ENCODE data around the gene APOL1.
"Not testable (repeated sequence)": the region's sequence is repeated elsewhere in the genome, so short reads cannot be mapped to it uniquely, and the experiment has no call there.

The APOL1 gene

GRCh38 chr22:36226189-36226588 is 26.7 kb upstream of the APOL1 start:
- DNase-seq (ENCODE audit: low read depth) = no peak

- no peak for DNase-seq (ENCODE audit: low read depth)
Measured at GRCh38 chr22:36227396-36227795, 25.5 kb upstream of the APOL1 start.

DNA sequence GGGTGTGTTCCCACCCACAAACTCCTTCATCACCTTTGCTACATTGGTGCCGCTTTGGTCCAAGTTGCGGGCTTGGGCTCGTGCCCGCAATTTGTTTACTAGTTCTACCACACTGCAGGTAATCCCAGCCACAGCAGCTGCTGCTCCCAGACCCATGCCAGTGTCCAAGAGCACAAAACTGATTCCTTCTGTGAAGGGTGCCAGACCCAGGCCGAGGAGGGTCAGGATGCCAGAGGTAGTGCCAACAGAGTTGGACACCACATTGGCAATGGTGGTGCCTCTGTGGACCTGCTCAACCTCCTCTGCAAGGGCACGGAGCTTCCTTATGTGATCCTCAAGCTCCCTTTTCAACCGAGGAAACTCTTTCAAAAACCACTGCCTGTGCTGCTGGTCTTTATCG is 25.1 kb upstream of the APOL1 start:
- DNase-seq (ENCODE audit: low read depth) = no peak

DNA sequence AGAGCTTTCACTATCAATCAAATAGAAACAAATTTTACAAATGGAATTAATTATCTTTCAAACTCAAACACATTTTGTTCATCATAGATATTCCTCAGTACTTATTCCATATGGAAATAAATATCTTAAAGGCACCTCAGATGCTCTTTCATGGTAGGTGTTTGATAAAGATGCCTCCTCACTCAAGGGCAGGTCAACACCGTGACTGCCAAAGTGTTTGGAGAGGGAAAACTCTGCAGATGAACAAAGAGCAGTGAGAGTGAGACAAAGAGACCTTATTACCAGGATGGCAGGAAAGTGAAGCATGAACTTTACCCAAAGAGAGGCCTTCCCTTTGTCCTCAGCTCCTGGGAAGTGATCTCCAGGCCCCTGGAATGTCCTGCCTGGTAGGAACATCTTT is 24.6 kb upstream of the APOL1 start:
- DNase-seq (ENCODE audit: low read depth) = not testable (repeated sequence)

- DNase-seq (ENCODE audit: low read depth) = no peak
Measured at GRCh38 chr22:36228944-36229343, 24.0 kb upstream of the APOL1 start.

GRCh38 chr22:36229649-36230048 is 23.3 kb upstream of the APOL1 start:
- DNase-seq (ENCODE audit: low read depth) = not testable (repeated sequence)

- not testable (repeated sequence) for DNase-seq (ENCODE audit: low read depth)
Measured at GRCh38 chr22:36231051-36231450, 21.9 kb upstream of the APOL1 start.

DNA sequence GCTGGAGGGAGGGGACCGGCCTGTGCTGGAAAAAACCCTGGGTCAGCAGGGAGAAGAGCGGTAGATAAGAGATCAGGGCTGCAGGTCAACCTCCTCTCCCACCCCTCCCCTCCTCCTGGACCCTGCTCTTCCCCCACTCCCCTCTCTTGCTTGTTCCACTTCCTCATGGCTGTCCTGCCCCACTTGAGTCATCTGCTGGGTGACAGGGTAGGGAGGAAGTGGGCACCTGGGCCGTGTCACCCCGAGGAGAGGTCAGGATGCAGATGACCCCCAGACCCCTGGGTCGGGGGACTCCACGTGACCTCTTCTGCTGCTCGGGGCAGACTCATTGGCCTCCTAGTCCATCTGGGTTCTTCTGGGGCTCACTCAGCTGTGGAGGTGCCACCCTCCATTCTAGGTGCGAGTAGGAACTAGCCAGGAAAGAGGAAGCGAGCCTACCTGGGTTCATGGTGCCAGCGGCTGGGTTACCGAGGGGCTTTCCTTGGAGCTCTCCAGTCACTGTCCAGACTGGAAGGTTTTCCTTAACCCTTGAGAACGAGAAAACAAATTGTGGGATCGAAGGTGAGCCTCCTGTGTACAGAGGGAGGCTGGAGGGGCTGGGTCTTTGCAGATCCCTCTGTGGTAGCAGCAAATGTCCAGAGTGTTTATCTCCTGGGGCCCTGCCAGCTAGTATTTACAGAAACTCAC is 20.1 kb upstream of the APOL1 start:
- DNase-seq (ENCODE audit: low read depth) = no peak

DNA sequence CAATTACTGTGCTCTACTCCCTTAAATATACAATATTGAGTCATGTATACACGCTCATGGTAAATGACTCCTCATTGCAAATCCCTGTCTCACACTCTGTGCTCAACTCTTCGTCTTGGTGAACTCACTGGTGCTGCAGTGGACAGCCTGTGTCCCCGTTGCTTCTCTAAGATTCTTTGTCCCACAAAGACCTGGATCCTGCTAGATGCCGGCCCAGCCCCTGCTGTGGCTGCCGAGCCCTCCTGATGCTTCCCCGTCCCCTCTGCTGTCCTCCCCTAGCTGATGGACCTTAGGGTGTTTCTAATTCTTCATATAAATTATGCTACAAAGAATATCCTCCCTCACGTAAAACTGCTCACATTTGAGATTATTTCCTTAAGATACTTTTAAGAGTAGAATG is 19.1 kb upstream of the APOL1 start:
- no peak for DNase-seq (ENCODE audit: low read depth)

- DNase-seq (ENCODE audit: low read depth) = no peak
Measured at GRCh38 chr22:36234213-36234612, 18.7 kb upstream of the APOL1 start.

DNA sequence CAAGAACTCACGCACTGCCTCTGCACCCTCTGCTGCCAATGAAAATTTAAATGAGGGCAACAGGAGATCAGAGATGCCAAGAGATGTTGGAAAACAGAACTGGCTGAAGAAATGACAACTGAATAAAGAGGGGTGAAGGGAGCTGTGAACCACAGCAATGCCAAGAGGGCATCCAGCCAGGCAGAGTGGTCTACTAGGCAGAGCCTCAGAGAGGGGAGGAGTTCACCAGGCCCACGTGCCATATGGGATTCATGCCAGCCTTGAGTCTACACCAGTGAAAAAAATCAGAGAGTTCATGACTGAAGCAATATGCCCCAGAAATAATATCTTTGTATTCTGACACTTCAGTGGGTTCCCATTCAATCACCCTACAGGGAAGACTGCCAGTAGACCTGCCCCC is 18.0 kb upstream of the APOL1 start:
- DNase-seq (ENCODE audit: low read depth) = no peak

- no peak for DNase-seq (ENCODE audit: low read depth)
Measured at GRCh38 chr22:36235585-36235984, 17.3 kb upstream of the APOL1 start.

DNA sequence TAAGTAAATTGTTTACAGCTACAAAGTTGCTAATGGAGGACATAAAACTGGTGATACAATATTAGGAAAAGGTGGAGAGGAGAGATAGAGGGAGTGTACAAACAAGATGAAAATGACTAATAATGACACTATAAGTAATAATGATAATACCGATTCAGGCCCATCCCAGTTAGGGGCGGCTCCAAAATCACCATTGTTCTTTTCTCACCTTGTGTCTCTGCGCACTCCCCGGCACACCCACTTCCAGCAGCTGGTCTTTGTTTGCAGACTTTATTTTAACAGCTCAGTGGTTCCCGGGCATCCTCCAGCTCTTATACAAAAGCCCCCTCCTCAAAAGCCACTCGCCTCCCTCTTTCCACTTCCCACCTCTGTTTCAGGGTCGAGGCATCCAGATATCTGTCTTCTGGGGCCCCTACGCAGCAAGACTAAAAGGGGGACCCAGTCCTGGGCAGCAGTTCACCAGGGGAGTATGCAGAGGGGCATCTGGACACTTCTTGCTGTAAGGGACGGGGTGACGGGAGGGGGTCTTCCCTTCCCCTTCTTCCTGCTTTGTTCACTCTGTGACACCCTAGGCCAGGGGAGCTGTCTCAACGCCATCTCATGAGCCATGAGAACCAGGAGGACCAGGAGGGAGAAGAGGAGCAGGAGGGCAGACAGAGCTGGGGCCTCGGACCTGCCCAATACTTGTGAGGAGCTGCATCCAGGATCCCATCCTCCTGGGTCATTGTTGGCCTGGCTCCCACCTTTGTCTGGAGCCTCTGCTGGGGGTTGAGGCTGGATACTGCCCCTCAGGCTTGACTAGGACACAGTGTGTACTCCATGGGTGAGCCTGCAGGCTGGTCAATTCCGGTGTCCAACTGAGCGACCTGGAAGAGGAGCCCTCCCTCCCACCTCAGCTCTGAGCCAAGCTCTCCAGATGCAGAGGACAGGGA is 16.3 kb upstream of the APOL1 start:
- DNase-seq (ENCODE audit: low read depth) = no peak

GRCh38 chr22:36237462-36238372 is 15.2 kb upstream of the APOL1 start:
- DNase-seq (ENCODE audit: low read depth) = no peak

DNA sequence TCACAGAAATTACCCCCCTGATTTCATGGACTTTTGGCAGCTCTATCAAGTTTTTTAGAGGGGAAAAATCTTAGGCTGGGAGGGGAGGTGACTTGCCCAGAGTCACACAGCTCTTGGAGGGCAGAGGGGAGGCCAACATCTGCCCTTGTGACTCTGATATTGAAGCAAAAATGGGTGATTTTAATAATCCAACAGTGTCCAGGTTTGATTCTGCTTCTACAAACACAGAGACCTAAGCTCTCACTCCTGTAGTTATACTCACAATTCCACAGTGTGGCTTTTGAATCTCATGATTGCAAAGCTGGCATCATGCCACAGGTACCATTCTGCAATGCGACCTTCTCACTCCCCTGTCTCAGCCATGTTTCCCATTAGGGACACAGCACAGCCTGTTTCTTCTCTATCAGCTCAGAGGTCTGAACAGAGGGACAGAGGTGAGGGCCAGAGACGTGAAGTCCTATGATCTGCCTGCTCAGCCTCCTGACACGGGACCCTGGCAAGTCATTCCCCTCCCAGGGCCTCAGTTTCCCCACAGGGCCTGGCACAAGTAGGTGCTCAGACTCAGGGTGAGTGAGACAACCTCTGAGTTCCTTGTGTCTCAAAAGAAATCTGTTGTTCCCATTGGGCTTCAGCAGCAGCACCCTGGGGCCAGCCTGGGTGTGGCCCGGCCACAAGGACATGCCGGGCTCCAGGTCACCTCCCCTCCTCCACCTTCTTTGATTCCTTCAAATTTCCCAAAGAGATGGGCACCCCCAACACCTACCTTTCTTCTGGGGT is 14.4 kb upstream of the APOL1 start:
- DNase-seq (ENCODE audit: low read depth) = no peak

DNA sequence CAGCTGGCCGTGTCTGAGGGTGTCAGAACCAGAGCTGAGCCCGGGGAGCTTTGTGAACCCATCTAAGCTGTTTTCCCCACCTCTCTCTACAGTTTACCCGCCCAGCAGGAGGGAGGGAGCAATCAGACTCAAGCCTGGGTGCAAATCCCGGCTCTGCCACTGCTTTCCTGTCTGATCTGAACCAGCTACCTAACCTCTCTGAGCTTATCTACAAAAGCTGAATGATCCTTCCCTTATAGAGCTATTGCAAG is 13.9 kb upstream of the APOL1 start:
- no peak for DNase-seq (ENCODE audit: low read depth)

- DNase-seq (ENCODE audit: low read depth) = peak; percentile 57
Measured at GRCh38 chr22:36239401-36240171, 13.3 kb upstream of the APOL1 start, which contains the start of gene APOL2. TSS of gene APOL2 (minus strand) at chr22:36239527. CDS start at chr22:36233162, 6,365 bp downstream.

GRCh38 chr22:36243986-36244385 is 8.9 kb upstream of the APOL1 start:
- DNase-seq (ENCODE audit: low read depth) = no peak

DNA sequence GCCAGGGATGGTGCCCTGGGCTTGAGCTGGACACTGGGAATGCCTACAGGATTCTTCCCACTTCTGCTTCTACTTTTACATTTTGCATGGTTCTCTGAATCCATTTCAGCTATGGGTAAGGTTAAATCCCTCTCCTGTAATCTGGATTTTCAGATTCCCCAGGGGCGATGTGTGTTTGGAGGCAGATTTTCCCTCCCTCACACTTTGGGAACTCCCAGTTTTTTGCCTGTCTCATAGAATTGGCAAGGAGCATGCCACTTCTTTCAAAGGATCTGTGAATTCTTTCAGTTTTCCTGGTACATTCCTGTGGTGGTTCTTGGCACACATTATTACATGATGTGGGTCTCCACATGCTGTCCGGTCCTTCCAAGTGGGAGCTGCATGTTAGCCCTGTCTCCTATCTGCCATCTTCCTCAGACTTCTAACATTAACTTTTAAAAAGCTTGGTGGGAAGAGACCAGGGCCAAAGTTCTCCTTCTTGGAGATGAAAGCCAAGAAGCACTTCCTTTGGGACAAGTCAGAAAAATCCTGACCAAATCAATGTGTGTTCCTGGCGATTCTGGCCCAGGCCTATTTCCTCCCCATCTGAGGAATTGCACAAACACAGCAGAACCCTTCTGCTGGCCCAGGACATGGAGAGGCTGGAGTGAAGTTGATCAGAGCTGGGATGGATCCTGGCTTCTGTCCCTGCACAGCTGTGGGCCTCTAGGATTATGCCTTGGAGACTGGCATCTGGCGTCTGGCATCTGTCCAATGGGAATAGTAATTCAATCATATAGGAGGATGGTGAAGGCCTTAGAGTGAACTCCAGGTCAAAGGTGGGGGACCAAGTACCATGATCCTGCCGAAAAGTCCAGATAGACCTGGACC is 8.2 kb upstream of the APOL1 start:
- no peak for DNase-seq (ENCODE audit: low read depth)

DNA sequence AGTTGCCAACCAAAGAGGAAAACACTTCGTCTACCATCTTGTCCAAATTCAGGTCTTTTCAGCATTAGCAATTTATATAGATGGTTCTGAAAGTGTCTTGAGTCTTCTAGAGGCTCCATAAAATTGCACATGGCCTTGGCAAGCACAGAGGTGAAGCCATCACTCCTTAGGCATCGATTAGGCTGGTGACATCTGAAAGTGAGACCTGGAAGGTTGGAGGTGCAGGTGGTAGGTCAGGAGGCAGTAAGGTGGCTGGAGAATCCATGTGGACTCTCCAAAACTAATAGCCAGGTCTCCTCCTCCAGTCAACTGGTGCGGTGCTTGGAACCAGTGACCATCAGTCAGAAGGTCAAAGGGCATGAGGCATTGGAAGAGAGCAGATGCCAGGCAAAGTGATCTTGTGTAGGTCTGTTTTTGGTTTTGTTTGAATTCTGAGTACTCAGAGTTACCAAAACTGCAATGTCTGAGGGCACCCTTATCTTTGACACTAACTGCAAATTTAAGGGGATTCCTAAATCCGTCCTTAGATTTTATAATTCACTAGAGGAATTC is 7.1 kb upstream of the APOL1 start:
- DNase-seq (ENCODE audit: low read depth) = no peak
